ENCODE measurements around the gene STXBP5.

DNA sequence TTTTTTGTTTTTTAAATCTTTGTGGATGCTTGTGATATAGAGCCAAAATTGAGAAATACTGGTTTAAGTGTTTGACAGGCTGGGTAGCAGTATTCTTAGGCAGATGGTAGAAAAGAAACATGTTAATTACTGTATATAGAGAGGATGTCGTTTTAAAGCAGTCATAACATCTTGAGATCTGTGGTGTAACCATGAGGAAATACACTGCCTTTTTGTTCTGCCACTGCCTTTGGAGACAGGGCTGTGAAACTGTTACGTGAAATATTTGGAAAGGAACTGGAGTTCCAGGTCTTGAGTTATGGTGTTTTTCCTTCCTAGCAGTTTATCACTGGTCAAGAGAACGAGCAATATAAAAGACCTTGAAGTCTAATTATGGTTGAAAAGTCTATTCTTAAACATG is 19.5 kb downstream of the STXBP5 start:
- TF ChIP-seq, protein P1, sequence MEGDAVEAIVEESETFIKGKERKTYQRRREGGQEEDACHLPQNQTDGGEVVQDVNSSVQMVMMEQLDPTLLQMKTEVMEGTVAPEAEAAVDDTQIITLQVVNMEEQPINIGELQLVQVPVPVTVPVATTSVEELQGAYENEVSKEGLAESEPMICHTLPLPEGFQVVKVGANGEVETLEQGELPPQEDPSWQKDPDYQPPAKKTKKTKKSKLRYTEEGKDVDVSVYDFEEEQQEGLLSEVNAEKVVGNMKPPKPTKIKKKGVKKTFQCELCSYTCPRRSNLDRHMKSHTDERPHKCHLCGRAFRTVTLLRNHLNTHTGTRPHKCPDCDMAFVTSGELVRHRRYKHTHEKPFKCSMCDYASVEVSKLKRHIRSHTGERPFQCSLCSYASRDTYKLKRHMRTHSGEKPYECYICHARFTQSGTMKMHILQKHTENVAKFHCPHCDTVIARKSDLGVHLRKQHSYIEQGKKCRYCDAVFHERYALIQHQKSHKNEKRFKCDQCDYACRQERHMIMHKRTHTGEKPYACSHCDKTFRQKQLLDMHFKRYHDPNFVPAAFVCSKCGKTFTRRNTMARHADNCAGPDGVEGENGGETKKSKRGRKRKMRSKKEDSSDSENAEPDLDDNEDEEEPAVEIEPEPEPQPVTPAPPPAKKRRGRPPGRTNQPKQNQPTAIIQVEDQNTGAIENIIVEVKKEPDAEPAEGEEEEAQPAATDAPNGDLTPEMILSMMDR (conservative IDR thresholded peaks at IDR 0.05): no peak
- TF ChIP-seq ZFX (IDR thresholded peaks at IDR 0.05): no peak
